Calu3 (cell line): ENCODE measurements around the gene C11orf86. TPM values are rescaled to one million over a fixed set of nuclear protein-coding genes. Genes with fewer than 3 reads are reported as not detected.

Source experiments
- BruUV-seq: library from RNA; stranded (reverse); fragments of 400-500 nt; replicated peaks from 2 replicates; lab custom pipeline; 2021; lab: Mats Ljungman, UMichigan
- CTCF ChIA-PET: fragments of 300-600 bp; sonication (Branson Sonifier 250); formaldehyde crosslinking; loops from one replicate; lab custom pipeline; 2022; ENCODE audit warnings: antibody characterized with exemption; lab: Charles Lee
- DNase-seq: peaks from one replicate; pipeline ENCODE4 v3.0.0; 2022
- H3K27ac Mint-ChIP-seq: one replicate; pipeline ENCODE4 v1.8.0; 2022; ENCODE audit warnings: mixed read lengths; ENCODE audit not compliant: unreplicated experiment
- H3K27me3 Mint-ChIP-seq: one replicate; pipeline ENCODE4 v1.8.0; 2022; ENCODE audit warnings: mixed read lengths; ENCODE audit not compliant: unreplicated experiment
- H3K36me3 Mint-ChIP-seq: one replicate; pipeline ENCODE4 v1.8.0; 2022; ENCODE audit warnings: mild to moderate bottlenecking, moderate library complexity, mixed read lengths; ENCODE audit not compliant: insufficient read depth, unreplicated experiment
- H3K4me1 Mint-ChIP-seq: one replicate; pipeline ENCODE4 v1.8.0; 2022; ENCODE audit warnings: mild to moderate bottlenecking, low read depth, mixed read lengths; ENCODE audit not compliant: unreplicated experiment
- H3K4me3 Mint-ChIP-seq: one replicate; pipeline ENCODE4 v1.8.0; 2022; ENCODE audit warnings: mild to moderate bottlenecking, low read depth, moderate library complexity, mixed read lengths; ENCODE audit not compliant: unreplicated experiment
- H3K9me3 Mint-ChIP-seq: one replicate; pipeline ENCODE4 v1.8.0; 2022; ENCODE audit warnings: low read depth, mixed read lengths; ENCODE audit not compliant: unreplicated experiment
- intact Hi-C: fragments of 100-400 bp; cut with micrococcal nuclease; formaldehyde crosslinking; loops from one replicate; pipeline ENCODE4 v1.10.0; 2022; ENCODE audit not compliant: unreplicated experiment
- total RNA-seq: library from RNA; stranded (reverse); gene quantifications from 2 replicates; pipeline ENCODE4 v1.2.3, GENCODE V29; 2022
- TF ChIP-seq, protein P1 (sequence below): fragments of 200-600 bp; IDR thresholded peaks from one replicate; pipeline ENCODE4 v1.8.0; 2022; ENCODE audit warnings: antibody characterized with exemption; ENCODE audit not compliant: unreplicated experiment

The C11orf86 gene
- total RNA-seq, 1 experiment from 2014 or later = not detected

GRCh38 chr11:66962247-66962646, 12.9 kb upstream of the C11orf86 start:
- TF ChIP-seq, protein P1, sequence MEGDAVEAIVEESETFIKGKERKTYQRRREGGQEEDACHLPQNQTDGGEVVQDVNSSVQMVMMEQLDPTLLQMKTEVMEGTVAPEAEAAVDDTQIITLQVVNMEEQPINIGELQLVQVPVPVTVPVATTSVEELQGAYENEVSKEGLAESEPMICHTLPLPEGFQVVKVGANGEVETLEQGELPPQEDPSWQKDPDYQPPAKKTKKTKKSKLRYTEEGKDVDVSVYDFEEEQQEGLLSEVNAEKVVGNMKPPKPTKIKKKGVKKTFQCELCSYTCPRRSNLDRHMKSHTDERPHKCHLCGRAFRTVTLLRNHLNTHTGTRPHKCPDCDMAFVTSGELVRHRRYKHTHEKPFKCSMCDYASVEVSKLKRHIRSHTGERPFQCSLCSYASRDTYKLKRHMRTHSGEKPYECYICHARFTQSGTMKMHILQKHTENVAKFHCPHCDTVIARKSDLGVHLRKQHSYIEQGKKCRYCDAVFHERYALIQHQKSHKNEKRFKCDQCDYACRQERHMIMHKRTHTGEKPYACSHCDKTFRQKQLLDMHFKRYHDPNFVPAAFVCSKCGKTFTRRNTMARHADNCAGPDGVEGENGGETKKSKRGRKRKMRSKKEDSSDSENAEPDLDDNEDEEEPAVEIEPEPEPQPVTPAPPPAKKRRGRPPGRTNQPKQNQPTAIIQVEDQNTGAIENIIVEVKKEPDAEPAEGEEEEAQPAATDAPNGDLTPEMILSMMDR = no peak
- Mint-ChIP-seq H3K27me3 (no peaks in the 10 kb centered on the region), H3K4me1 (peaks cover 24% of the 10 kb centered on the region), H3K27ac (no peak overlapping the region), H3K4me3 (no peak overlapping the region), H3K36me3 (peaks cover 18% of the 10 kb centered on the region), H3K9me3 (peaks cover 3% of the 10 kb centered on the region)
- CTCF ChIA-PET = interaction anchor here (1.3 kb wide), 1 partner anchor 48 kb away, joined by 4 read pairs; no protein-coding TSS in a partner anchor
- no TSS peak for BruUV-seq
- intact Hi-C loops = no loop called here
- DNase-seq = no peak

- Mint-ChIP-seq H3K4me1 (peaks cover 26% of the 10 kb centered on the region), H3K27ac (no peak overlapping the region), H3K27me3 (no peaks in the 10 kb centered on the region), H3K9me3 (peaks cover 3% of the 10 kb centered on the region), H3K36me3 (peaks cover 12% of the 10 kb centered on the region), H3K4me3 (no peak overlapping the region)
- TF ChIP-seq, protein P1 = no peak
- CTCF ChIA-PET = interaction anchor here (0.6 to 1.3 kb wide), 3 partner anchors 36 to 47 kb away, joined by 3 to 4 read pairs (median 4); no protein-coding TSS in a partner anchor
- DNase-seq = no peak
- BruUV-seq = no TSS peak
- intact Hi-C loops = no loop called here
Observed at GRCh38 chr11:66962801-66963200, 12.3 kb upstream of the C11orf86 start.

DNA sequence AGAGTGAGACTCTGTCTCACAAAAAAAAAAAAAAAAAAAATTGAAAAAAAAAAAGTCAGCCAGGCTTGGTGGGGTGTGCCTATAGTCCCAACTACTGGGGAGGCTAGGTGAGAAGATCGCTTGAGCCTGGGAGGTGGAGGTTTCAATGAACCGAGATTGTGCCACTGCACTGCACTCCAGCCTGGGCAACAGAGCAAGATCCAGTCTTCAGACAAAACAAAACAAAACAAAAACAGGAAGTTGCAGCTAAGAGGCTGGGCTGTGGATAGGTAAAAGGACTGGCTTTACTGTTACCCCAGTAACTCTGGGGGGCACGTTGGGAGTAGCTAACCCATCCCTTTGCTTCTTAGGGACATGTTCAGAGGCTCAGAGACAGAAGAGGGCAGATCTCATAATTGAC, 10.6 kb upstream of the C11orf86 start:
- Mint-ChIP-seq H3K9me3 (no peaks in the 10 kb centered on the region), H3K4me3 (no peak overlapping the region), H3K4me1 (peaks cover 22% of the 10 kb centered on the region), H3K27ac (no peak overlapping the region), H3K27me3 (no peaks in the 10 kb centered on the region), H3K36me3 (no peaks in the 10 kb centered on the region)
- CTCF ChIA-PET = no interaction called here
- DNase-seq = no peak
- TF ChIP-seq, protein P1 = no peak
- intact Hi-C loops = no loop called here
- BruUV-seq = no TSS peak

DNA sequence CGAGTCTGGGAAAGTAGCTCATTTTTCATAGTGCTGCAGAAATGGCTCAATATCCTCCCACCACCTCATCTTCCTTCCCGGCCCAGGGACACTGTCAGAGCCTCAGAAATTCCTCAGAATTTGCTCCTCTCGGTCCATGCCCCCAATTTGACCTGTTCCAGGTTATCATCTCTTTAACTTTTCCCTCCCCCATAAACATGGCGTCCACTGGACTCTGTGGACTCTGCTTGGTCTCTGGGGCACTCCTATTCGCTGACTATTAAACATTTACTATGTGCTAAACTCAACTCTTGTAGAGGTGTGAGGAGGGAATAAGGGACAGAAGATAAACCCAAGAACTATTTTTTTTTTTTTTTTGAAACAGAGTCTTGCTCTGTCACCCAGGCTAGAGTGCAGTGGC, 8.8 kb upstream of the C11orf86 start:
- H3K27ac Mint-ChIP-seq = no peak overlapping the region
- TF ChIP-seq, protein P1 = no peak
- H3K27me3 Mint-ChIP-seq = no peaks in the 10 kb centered on the region
- no peaks in the 10 kb centered on the region for H3K9me3 Mint-ChIP-seq
- CTCF ChIA-PET = no interaction called here
- intact Hi-C loops = no loop called here
- BruUV-seq = no TSS peak
- peaks cover 40% of the 10 kb centered on the region for H3K4me1 Mint-ChIP-seq
- peaks cover 5% of the 10 kb centered on the region for H3K36me3 Mint-ChIP-seq
- no peak overlapping the region for H3K4me3 Mint-ChIP-seq
- no peak for DNase-seq
